ENCODE measurements around the gene CIZ1. TPM values are rescaled to one million over a fixed set of nuclear protein-coding genes. Genes with fewer than 3 reads are reported as not detected.

CIZ1 gene
- total RNA-seq, 1 experiment from 2014 or later = 111 TPM

- DNase-seq (ENCODE audit: low read depth, low spot score) (no peak), ATAC-seq (no peak)
- no peaks in the 10 kb centered on the region for H3K9me3 ChIP-seq (ENCODE audit: control insufficient read depth, insufficient read depth, low read depth, low read length)
- no peaks in the 10 kb centered on the region for H3K4me1 ChIP-seq (ENCODE audit: control insufficient read depth, insufficient read depth, low read length)
- H3K27me3 ChIP-seq (ENCODE audit: control insufficient read depth, insufficient read depth, low read length) = no peaks in the 10 kb centered on the region
- intact Hi-C loops (cut with micrococcal nuclease; ENCODE audit: unreplicated experiment) (no loop called here), in situ Hi-C loops (cut with HindIII; ENCODE audit: low pct_unique_long_range_greater_than_20kb, low sequenced_read_pairs) (no loop called here)
- no peak for TF ChIP-seq TCF7L2 (IDR thresholded peaks at IDR 0.05; ENCODE audit: low read depth, low read length)
- TF ChIP-seq, protein P1, sequence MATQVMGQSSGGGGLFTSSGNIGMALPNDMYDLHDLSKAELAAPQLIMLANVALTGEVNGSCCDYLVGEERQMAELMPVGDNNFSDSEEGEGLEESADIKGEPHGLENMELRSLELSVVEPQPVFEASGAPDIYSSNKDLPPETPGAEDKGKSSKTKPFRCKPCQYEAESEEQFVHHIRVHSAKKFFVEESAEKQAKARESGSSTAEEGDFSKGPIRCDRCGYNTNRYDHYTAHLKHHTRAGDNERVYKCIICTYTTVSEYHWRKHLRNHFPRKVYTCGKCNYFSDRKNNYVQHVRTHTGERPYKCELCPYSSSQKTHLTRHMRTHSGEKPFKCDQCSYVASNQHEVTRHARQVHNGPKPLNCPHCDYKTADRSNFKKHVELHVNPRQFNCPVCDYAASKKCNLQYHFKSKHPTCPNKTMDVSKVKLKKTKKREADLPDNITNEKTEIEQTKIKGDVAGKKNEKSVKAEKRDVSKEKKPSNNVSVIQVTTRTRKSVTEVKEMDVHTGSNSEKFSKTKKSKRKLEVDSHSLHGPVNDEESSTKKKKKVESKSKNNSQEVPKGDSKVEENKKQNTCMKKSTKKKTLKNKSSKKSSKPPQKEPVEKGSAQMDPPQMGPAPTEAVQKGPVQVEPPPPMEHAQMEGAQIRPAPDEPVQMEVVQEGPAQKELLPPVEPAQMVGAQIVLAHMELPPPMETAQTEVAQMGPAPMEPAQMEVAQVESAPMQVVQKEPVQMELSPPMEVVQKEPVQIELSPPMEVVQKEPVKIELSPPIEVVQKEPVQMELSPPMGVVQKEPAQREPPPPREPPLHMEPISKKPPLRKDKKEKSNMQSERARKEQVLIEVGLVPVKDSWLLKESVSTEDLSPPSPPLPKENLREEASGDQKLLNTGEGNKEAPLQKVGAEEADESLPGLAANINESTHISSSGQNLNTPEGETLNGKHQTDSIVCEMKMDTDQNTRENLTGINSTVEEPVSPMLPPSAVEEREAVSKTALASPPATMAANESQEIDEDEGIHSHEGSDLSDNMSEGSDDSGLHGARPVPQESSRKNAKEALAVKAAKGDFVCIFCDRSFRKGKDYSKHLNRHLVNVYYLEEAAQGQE (IDR thresholded peaks at IDR 0.05; ENCODE audit: insufficient read depth in 1 of 2, low read depth in 2 of 2, low read length in 1 of 2) = no peak
- no peak for TF ChIP-seq CTCF (IDR thresholded peaks at IDR 0.05)
- no peak for TF ChIP-seq POLR2AphosphoS5 (IDR thresholded peaks at IDR 0.05; ENCODE audit: low read depth, low read length)
- TF ChIP-seq SIN3A (IDR thresholded peaks at IDR 0.05; ENCODE audit: borderline replicate concordance, insufficient read depth, low read depth, low read length) = no peak
- ChIA-PET CTCF (no interaction called here), POLR2A (no interaction called here)
- H3K4me3 ChIP-seq (ENCODE audit: low read depth in 2 of 2, low read length in 2 of 2) = no peak overlapping the region
- no peak overlapping the region for H3K27ac ChIP-seq (ENCODE audit: low read length)
- no peaks in the 10 kb centered on the region for H3K36me3 ChIP-seq (ENCODE audit: control insufficient read depth, insufficient read depth, low read length)
- BruUV-seq (replicated peaks) = no TSS peak
These were observed 49.3 kb downstream of the CIZ1 start for GRCh38 chr9:128142061-128142460.

GRCh38 chr9:128141604-128142003, 49.8 kb downstream of the CIZ1 start:
- in situ Hi-C loops (cut with HindIII; ENCODE audit: low pct_unique_long_range_greater_than_20kb, low sequenced_read_pairs) (no loop called here), intact Hi-C loops (cut with micrococcal nuclease; ENCODE audit: unreplicated experiment) (no loop called here)
- no peak for DNase-seq (ENCODE audit: low read depth, low spot score)
- no peaks in the 10 kb centered on the region for H3K36me3 ChIP-seq (ENCODE audit: control insufficient read depth, insufficient read depth, low read length)
- ChIA-PET CTCF (no interaction called here), POLR2A (no interaction called here)
- H3K27ac ChIP-seq (ENCODE audit: low read length) = no peak overlapping the region
- H3K4me3 ChIP-seq (ENCODE audit: low read depth in 2 of 2, low read length in 2 of 2) = no peak overlapping the region
- H3K4me1 ChIP-seq (ENCODE audit: control insufficient read depth, insufficient read depth, low read length) = no peaks in the 10 kb centered on the region
- H3K9me3 ChIP-seq (ENCODE audit: control insufficient read depth, insufficient read depth, low read depth, low read length) = no peaks in the 10 kb centered on the region
- no peaks in the 10 kb centered on the region for H3K27me3 ChIP-seq (ENCODE audit: control insufficient read depth, insufficient read depth, low read length)
- no TSS peak for BruUV-seq (replicated peaks)
- no peak for ATAC-seq
- TF ChIP-seq POLR2AphosphoS5 (IDR thresholded peaks at IDR 0.05; ENCODE audit: low read depth, low read length) = no peak

DNA sequence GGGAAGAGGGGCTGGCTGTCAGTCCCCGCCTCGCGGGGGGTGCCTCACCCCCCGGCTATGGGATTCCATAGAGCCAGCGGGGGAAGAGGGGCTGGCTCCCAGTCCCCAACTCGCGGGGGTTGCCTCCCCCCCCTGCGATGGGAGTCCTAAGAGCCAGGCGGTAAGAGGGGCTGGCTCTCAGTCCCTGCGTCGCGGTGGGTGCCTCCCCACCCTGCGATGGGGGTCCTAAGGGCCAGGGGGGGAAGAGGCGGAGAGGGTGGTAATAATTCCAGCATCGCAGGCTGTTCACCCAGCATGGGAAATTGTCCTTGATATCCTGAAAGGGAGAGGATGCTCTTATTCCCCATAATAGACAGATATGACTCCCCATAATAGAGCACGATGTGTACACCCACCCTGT, 51.8 kb downstream of the CIZ1 start:
- Histone ChIP-seq H3K4me1 (ENCODE audit: control insufficient read depth, insufficient read depth, low read length) (no peaks in the 10 kb centered on the region), H3K27me3 (ENCODE audit: control insufficient read depth, insufficient read depth, low read length) (no peaks in the 10 kb centered on the region), H3K27ac (ENCODE audit: low read length) (no peak overlapping the region), H3K4me3 (ENCODE audit: low read depth in 2 of 2, low read length in 2 of 2) (no peak overlapping the region), H3K9me3 (ENCODE audit: control insufficient read depth, insufficient read depth, low read depth, low read length) (no peaks in the 10 kb centered on the region), H3K36me3 (ENCODE audit: control insufficient read depth, insufficient read depth, low read length) (no peaks in the 10 kb centered on the region)
- DNase-seq (ENCODE audit: low read depth, low spot score) (no peak), ATAC-seq (no peak)
- no TSS peak for BruUV-seq (replicated peaks)
- TF ChIP-seq POLR2AphosphoS5 (IDR thresholded peaks at IDR 0.05; ENCODE audit: low read depth, low read length) (no peak), SIN3A (IDR thresholded peaks at IDR 0.05; ENCODE audit: borderline replicate concordance, insufficient read depth, low read depth, low read length) (no peak), TCF7L2 (IDR thresholded peaks at IDR 0.05; ENCODE audit: low read depth, low read length) (no peak), CTCF (IDR thresholded peaks at IDR 0.05) (no peak)
- TF ChIP-seq, protein P1 (IDR thresholded peaks at IDR 0.05; ENCODE audit: insufficient read depth in 1 of 2, low read depth in 2 of 2, low read length in 1 of 2) = no peak
- intact Hi-C loops (cut with micrococcal nuclease; ENCODE audit: unreplicated experiment) = no loop called here
- in situ Hi-C loops (cut with HindIII; ENCODE audit: low pct_unique_long_range_greater_than_20kb, low sequenced_read_pairs) = no loop called here
- POLR2A ChIA-PET = no interaction called here
- CTCF ChIA-PET = no interaction called here
